CD4-positive, alpha-beta T cell treated with Interleukin-2 at 100 ng/mL for 4 hours (primary cell): ENCODE results near the gene ERRFI1.

ENCODE experiments used
- DNase-seq: peaks from one replicate; pipeline ENCODE4 v3.0.0-alpha.2; 2020; ENCODE audit warnings: low spot score

The ERRFI1 gene

GRCh38 chr1:8002921-8003320, 23.2 kb downstream of the ERRFI1 start:
- no peak for DNase-seq

- no peak for DNase-seq
These were observed 23.7 kb downstream of the ERRFI1 start for GRCh38 chr1:8002329-8002910.

- DNase-seq = no peak
These were observed 30.7 kb downstream of the ERRFI1 start for GRCh38 chr1:7995437-7995836.

- no peak for DNase-seq
These were observed 31.3 kb downstream of the ERRFI1 start for GRCh38 chr1:7994827-7995226.

GRCh38 chr1:7993593-7994479, 32.3 kb downstream of the ERRFI1 start:
- no peak for DNase-seq

GRCh38 chr1:7992885-7993284, 33.2 kb downstream of the ERRFI1 start:
- DNase-seq = no peak

GRCh38 chr1:7991504-7992440, 34.3 kb downstream of the ERRFI1 start:
- DNase-seq = no peak

- no peak for DNase-seq
These were observed 36.2 kb downstream of the ERRFI1 start for GRCh38 chr1:7989762-7990428.

- no peak for DNase-seq
These were observed 37.5 kb downstream of the ERRFI1 start for GRCh38 chr1:7988576-7988975.

- no peak for DNase-seq
These were observed 38.6 kb downstream of the ERRFI1 start for GRCh38 chr1:7987528-7987927.

GRCh38 chr1:7985851-7986612, 40.1 kb downstream of the ERRFI1 start:
- DNase-seq = no peak

- DNase-seq = no peak
These were observed 41.3 kb downstream of the ERRFI1 start for GRCh38 chr1:7984811-7985210.

- no peak for DNase-seq
These were observed 42.9 kb downstream of the ERRFI1 start for GRCh38 chr1:7983086-7983778.

GRCh38 chr1:7980984-7981383, 45.1 kb downstream of the ERRFI1 start:
- no peak for DNase-seq

GRCh38 chr1:7975212-7975865, 50.8 kb downstream of the ERRFI1 start:
- DNase-seq = peak; percentile 35

GRCh38 chr1:7973086-7973485, 53.0 kb downstream of the ERRFI1 start:
- DNase-seq = no peak

GRCh38 chr1:7972285-7972684, 53.8 kb downstream of the ERRFI1 start:
- no peak for DNase-seq

GRCh38 chr1:7971024-7971423, 55.1 kb downstream of the ERRFI1 start:
- DNase-seq = no peak

GRCh38 chr1:7970246-7970645, 55.9 kb downstream of the ERRFI1 start:
- DNase-seq = no peak

GRCh38 chr1:7967651-7968050, 58.5 kb downstream of the ERRFI1 start:
- no peak for DNase-seq
